GM21360 (cell line): ENCODE measurements around the gene NME1.
A peak's percentile ranks its signal among the peaks of the same experiment; 100 is the strongest.
"Not testable (repeated sequence)": the region's sequence is repeated elsewhere in the genome, so short reads cannot be mapped to it uniquely, and the experiment has no call there.

Experiments used
- ATAC-seq: cut with Tn5 transposase; IDR thresholded peaks from one replicate; pipeline ENCODE4 v1.9.1; 2021; ENCODE audit warnings: mild to moderate bottlenecking, moderate library complexity; ENCODE audit not compliant: unreplicated experiment

Gene NME1

DNA sequence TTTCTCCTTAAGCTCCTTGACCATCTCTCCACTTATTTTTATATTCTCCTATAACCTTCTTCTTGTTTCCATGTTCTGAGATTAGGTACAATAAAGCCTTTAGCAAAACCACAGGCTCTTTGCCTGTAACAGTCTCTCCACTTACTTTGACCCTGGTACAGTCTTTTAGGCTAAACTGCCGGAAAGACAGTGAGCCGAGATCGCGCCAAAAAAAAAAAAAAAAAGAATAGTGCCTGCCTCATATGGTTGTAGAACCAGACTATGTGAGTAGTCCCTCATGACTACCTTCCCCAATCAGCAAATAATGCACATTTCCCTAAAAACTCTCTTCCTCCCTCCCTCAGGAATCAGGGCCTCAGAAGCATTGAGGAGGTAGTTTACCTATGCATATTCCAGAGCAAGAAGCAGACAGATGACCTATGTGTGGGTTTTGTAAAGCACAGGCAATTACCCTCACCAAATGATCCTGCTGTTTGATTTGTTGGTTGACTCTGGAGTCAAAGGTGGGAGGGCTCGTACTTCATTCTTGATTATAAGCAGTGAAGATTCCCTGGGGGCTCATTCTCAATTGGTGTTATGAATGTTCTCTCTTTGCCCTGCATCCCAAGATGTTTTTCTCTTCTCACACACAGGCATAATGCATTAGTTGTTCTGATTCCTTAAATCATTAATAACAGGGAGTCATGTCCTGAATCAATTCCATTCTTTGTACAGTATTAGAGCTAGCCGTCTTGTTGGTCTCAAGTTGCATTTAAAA lies 8.9 kb upstream of the NME1 start:
- ATAC-seq, result no peak

DNA sequence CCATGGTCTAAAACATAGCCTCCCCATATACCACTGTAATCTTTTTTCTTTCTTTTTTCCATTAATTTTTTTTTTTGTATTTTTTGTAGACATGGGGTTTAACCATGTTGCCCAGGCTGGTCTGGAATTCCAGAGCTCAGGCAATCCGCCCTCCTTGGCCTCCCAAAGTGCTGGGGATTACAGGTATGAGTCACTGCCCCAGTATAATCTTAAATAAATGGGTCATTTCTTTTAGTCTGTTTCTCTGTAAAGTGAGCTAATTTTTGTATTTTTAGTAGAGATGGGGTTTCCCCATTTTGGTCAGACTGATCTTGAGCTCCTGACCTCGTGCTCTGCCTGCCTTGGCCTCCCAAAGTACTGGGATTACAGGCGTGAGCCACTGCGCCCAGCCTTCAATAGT lies 5.7 kb upstream of the NME1 start:
- no peak for ATAC-seq

DNA sequence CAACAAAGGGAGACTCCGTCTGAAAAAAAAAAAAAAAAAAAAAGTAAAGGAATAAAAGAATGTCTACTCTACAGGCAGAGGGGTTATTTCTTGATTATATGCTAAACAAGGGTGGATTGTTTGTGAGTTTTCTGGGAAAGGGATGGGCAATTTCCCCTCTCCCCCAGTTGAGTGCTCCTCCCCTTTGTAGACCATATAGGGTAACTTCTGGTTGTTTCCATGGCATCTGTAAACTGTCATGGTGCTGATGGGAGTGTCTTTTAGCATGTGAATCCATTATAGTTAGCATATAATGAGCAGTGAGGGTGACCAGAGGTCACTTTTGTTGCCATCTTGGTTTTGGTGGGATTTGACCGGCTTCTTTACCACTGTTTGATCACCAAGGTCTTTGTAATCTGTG lies 4.2 kb upstream of the NME1 start:
- no peak for ATAC-seq

DNA sequence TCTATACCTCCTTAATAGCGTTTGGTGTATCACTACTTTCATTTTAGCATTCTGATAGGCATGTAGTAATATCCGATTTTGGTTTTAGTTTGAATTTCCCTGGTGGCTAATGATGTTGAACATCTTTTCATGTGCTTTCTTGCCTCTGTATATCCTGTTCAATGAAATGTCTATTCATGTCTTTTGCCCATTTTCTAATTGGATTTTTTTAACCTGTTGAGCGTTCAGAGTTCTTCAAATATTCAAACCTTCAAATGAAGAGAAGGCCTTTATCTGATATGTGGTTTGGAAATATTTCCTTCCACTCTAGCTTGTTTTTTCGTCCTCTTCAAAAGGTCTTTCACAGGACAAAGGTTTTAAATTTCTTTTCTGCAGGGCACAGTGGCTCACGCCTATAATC lies 2.4 kb upstream of the NME1 start:
- no peak for ATAC-seq

DNA sequence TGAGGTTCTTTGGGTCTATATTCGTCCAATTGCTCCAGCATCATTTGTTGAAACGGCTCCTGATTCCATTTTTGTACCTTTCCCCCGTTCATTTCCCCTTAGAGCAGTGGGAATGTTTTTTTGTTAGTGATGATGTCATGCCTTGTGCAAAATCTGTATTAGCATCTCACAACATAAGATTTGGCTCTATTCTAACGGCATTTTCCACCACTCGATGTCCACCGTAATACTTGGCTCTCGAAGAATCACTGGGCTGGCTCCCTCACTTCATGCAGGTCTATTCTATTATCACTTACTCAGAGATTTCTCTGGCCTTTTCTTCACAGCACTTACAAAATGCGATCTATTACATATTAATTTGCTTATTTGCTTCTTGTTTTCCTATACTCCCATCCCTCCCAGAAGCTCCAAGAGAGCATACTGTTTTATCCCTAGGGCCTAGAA lies 571 bp upstream of the NME1 start:
- peak; percentile 3 for ATAC-seq

DNA sequence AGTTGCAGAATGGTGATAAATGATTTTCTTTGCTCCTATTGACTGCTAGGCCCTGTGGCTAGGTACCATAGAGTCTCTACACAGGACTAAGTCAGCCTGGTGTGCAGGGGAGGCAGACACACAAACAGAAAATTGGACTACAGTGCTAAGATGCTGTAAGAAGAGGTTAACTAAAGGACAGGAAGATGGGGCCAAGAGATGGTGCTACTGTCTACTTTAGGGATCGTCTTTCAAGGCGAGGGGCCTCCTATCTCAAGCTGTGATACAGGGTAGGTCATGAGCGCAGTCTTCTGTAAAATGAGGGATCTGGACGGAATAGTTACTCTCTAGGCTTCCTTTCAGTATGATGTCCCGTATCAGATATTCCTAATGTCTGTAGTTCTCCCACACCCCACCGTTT lies 817 bp downstream of the NME1 start:
- ATAC-seq, result no peak

DNA sequence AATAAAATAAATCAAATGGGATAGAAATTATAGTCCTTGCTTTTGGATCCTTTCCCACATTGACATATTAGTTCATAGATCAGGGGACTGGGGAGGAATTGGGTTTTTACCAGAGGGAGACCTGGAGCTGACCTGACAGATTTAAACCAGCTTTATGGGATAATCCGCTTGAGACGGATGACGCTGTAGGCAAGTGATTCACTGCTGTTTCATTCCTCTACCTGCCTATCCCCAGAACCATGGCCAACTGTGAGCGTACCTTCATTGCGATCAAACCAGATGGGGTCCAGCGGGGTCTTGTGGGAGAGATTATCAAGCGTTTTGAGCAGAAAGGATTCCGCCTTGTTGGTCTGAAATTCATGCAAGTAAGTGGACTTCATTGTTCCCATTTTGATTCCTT lies 2.1 kb downstream of the NME1 start:
- ATAC-seq, result no peak

DNA sequence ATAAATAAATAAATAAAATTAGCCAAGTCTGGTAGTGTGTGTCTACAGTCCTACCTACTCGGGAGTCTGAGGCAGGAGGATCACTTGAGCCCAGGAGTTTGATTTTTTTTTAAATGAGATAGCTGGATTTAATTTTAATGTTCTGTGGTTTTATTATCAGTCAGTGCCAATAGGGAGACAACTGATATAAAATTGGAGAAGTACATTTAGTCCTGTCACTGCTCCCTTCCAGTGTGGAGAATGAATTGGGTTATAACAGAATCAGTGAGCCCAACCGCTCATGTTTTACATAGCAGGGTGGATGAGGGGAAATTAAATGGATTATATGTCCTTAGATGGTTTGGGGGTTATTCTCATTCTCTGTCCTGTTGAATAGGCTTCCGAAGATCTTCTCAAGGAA lies 6.2 kb downstream of the NME1 start:
- no peak for ATAC-seq

DNA sequence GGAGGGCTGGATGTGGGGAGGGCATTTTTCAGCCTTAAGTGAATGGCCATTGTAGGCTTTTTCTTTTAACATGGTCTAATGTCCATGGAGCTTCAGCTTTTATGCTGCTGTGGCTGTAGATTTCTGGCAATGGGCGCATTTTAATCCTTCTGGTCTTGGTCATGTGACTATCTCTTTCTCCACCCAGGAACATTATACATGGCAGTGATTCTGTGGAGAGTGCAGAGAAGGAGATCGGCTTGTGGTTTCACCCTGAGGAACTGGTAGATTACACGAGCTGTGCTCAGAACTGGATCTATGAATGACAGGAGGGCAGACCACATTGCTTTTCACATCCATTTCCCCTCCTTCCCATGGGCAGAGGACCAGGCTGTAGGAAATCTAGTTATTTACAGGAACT lies 8.2 kb downstream of the NME1 start:
- ATAC-seq, result no peak

DNA sequence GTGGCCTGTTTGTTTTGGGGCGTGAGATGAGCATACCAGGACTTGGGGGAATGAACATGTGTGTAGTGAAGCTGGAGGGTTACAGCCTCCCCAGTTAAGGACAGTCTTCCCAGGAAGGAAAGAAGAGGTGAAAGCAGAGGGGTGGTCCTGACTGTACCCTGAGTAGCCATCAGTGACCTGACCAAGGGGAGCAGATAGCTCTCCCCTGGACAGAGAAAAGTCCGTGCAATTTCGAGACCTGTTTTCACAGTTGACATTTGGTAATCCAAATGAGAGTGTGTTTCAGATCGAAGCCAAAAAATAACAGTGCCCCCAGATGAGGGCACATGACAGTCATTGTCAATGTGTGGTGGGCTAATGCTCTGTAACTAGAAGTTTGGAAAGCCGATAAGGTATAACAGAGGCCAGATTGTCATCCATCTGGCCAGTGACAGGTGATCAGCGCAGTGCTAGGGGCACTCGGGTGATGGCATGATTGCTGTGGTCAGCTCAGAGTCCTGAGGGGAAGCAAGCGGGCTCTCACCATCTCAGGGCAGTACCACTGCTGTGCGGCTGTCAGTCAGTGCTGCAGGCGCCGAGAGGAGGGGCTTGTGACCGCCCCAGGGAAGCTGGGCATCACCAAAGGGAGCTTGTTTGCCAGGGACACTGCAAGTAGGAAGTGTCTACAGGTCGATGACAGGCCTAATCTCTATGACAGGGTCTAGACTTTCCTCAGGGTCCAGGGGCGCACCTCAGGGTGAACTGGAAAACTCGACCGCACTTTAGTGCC lies 11.7 kb downstream of the NME1 start:
- ATAC-seq, result no peak

DNA sequence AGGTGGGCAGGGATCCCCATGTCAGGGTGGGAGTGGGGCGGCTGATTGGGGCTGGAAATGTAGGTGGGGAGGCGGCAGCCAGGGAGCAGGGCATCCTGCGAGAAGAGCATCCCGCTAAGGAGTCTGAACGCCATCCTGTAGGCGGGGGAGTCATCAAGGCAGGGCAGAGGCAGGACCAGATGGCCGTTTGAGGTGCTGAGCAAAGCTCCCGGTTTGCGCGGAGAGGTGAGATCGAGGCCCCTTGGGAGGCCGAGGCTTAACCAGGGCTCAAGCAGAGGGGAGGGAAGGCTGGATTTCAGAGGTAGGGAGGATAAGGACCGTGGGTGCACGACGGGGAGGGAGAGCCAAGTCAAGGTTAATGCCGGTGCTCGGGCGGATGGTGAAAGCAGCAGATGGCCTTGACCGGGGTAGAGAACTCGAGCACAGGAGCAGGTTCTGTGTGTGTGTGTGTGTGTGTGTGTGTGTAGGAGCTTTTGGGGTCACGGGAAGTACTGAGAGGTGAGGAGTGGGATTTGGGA lies 12.4 kb downstream of the NME1 start:
- ATAC-seq, result no peak

DNA sequence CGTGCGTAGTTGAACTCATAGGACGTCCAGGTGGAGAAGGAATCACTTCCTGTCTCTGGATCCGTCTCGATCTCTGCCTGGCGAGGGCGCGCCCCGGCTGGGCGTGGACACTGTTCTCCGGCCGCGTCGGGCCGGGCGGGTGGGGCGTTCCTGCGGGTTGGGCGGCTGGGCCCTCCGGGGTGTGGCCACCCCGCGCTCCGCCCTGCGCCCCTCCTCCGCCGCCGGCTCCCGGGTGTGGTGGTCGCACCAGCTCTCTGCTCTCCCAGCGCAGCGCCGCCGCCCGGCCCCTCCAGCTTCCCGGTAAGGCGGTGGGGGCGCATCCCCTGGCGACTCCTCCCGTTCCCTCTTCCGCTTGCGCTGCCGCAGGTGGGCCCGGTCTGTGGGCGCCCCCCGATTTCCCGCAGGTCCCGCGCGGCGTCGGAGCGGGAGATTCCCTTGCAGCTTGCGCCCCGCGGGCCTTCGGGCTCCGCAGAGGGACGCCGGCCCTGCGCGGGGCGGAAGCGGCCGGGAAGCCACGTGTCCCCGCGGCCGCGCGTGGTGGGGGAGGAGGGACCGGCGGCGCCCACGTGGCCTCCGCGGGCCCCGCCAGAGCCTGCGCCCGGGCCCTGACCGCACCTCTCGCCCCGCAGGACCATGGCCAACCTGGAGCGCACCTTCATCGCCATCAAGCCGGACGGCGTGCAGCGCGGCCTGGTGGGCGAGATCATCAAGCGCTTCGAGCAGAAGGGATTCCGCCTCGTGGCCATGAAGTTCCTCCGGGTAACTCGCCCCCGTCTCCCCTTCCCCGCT lies 13.0 kb downstream of the NME1 start, which contains the start of gene NME2:
NME2 (plus strand) TSS at position 214 of the 789 bp plus-strand sequence; CDS start at position 634, 420 bp downstream.
- ATAC-seq, result peak; percentile 85

DNA sequence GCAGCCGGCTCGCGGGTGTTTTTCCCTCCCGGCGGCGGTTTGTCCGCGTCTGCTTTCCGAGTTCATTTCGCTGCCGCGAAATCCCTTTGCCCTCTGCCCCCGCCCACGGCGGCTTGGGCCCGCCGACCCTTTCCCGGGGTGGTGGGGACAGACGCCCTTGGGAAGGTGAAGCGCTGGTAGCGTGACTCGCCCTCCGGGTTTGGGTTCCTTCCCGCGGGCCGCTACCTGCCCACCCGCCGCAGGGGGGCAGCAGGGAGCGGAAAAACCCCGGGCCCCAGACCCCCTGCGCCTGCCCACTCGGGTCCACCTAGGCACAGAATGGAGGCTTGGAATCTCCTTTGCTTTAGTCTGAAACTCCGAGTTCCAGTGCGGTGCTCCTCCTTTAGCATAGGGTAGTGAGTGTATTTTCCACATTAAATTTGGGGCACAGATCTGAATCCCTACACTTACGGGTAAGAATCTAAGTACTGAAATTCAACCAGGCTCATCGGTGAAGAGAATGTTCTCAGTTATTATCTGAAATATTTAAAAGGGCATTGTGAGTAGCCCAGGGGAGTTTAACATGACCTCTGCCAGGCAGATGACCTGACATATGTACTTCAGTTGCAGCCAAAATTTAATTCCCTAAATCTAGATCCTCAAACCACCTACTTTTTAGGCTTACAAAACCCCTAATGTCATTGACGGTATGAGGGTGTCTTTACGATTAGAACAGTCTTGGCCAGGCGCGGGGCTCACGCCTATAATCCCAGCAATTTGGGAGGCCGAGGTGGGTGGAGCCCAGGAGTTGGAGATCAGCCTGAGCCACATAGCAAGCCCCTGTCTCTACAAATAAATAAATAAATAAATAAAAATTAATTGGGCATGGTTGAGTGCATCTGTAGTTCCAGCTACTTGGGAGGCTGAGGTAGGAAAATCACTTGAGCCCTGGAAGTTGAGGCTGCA lies 13.9 kb downstream of the NME1 start:
- ATAC-seq, result peak; percentile 38

DNA sequence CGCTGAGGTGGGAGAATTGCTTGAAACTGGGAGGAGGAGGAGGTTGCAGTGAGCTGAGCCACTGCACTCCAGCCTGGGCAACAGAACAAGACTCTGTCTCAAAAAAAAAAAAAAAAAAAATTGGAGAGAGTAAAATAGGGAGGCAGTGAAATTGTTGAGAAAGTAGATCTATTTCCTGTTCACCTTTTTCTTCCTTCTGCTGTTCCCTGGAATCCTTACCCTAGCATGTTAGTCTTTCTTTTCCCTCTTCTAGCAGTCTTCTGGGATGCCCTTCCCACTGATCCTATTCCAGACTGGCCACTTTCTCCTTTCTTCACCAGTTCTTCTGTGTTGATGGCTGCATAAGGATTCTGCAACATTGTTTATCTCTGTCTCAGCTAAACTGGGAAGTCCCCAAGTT lies 16.0 kb downstream of the NME1 start:
- no peak for ATAC-seq

DNA sequence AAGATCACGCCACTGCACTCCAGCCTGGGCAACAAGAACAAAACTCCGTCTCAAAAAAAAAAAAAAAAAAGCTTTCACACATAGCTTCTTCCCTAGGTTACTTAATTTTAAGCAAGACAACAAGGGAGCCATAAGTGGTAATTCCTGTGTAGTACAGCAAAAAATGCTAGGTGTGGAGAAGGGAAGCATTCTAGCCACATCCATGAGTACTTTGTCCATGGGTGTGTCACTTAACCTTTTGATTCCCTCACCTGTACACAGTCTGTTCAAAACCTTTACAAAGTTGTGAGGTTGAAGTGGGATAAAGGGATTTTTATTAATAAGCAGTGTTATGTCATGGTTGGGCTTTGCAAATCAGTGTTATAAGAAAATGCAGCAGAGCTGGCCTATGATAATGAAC lies 17.4 kb downstream of the NME1 start:
- ATAC-seq, result no peak

DNA sequence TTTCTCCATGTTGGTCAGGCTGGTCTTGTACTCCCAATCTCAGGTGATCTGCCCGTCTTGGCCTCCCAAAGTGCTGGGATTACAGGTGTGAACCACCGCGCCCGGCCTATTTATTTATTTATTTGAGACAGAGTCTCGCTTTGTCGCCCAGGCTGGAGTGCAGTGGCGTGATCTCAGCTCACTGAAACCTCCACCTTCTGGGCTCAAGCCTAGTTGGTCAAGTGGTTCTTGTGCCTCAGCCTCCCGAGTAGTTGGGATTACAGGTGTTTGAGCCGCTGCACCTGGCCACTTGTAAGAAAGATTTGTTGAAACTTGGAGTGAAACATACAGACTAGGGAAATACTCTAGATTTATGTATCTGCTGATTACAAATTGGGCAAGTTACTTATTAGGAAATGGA lies 18.7 kb downstream of the NME1 start:
- not testable (repeated sequence) for ATAC-seq

DNA sequence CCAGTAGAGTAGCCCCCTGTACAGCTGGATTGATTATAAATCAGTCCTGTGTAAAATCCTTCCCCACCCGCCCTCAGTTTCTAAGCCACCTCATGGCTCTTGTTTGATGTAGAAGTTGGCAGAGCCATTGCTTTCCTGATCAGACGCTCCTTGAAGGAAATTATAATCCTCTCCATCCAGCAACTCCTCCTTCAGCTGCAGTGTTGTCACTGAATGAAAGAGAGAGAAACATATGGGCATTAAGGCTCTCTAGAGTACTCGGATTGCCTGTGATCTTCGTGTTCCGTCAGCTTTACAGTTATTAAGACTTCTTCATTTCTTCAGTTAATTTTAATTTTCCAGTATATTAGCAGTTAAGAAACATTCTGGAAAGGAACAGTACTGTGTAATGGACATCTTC lies 27.1 kb downstream of the NME1 start:
- ATAC-seq, result no peak

DNA sequence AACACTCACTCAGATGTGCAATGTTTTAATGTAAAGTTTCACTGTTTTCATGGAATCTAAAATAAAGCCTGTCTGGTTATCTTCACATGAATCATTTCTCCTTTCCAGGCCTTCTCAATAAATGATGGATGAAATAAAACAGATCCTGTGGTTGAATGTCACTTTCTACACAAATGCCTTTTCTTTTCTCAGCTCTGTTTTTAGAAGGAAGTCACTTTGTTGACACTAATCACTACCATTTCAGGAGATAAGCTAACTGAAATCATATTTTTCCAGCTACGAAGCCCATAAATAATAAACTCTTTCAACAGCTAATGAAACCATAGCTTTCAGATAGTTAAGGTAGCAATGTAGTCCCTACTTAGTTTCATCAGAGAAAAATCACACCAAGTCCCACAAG lies 30.8 kb downstream of the NME1 start:
- no peak for ATAC-seq

DNA sequence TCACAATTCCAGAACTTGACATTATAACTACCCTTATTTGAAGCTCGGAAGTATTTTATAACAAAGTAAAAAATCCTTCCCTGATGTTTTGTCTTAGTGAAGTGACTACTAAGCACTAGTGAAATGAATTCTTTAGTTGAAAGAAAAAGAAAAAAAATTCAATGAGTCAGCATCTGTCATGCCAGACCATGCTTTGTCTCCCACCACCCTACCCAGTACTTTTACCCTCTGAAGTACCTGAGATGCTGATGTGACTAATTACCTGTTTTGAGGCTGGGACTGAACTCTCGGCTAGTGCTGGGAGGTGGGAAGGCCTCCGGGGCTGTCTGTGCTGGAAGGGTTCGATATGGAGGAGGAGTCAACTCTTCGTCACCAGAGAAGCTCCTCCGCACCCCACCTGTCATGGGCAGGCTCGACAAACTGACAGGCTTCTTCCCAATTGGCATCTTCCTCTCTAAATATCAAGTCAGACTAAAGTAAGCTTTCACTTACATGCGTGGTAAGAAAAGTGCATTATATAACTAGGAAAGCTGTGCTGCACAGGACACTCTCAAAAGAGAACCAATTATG lies 32.5 kb downstream of the NME1 start:
- ATAC-seq, result no peak

DNA sequence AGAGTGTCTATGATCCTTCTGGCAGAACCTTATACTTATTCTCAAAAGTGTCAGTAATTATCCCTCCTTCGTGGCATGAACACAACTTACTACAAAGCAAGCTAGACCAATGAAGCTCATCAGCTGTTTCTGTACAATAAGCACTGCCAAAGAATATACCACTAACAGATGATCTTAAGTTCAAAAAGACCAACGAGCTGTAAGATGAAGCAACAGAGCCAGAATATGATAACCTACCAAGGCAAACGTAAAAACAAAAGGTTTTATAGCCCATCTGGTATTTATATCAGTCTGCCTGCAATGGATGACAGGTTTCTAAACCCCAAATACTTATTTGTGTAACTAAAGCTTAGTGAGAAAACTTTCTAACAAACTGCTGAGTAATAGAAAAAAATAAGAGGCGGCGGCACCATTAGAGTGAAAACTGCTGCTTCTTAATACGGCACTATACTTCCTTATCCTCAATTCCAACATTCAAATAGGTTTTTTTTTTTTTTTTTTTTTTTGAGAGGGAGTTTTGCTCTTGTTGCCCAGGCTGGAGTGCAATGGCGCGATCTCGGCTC lies 35.0 kb downstream of the NME1 start:
- no peak for ATAC-seq
